KMS-11 (cell line): ENCODE results near the gene SLC38A9.

Experiments
- H2AFZ ChIP-seq: fragments of 200-600 bp; sonication (generic); 2 replicates; pipeline ENCODE4 v1.6.1; 2016; ENCODE audit warnings: antibody characterized with exemption, mixed run types, low read depth
- H3K27ac ChIP-seq: fragments of 200-600 bp; sonication (generic); 2 replicates; pipeline ENCODE4 v1.6.1; 2016; ENCODE audit warnings: mild to moderate bottlenecking, mixed run types
- H3K27me3 ChIP-seq: fragments of 200-600 bp; sonication (generic); 2 replicates; pipeline ENCODE4 v1.6.1; 2017; ENCODE audit warnings: mild to moderate bottlenecking, low read depth, mixed run types, moderate library complexity; ENCODE audit not compliant: insufficient read depth
- H3K36me3 ChIP-seq: fragments of 200-600 bp; sonication (generic); 2 replicates; pipeline ENCODE4 v1.6.1; 2017; ENCODE audit warnings: mild to moderate bottlenecking, mixed run types; ENCODE audit not compliant: insufficient read depth
- H3K4me1 ChIP-seq: fragments of 200-600 bp; sonication (generic); 2 replicates; pipeline ENCODE4 v1.6.1; 2016; ENCODE audit warnings: mild to moderate bottlenecking, low read depth, mixed run types; ENCODE audit not compliant: poor library complexity, severe bottlenecking
- H3K4me2 ChIP-seq: fragments of 200-600 bp; sonication (generic); 2 replicates; pipeline ENCODE4 v1.7.0; 2016; ENCODE audit warnings: mild to moderate bottlenecking, mixed run types
- H3K4me3 ChIP-seq: fragments of 200-600 bp; sonication (generic); IDR thresholded peaks from 2 replicates; pipeline ENCODE4 v1.6.1; 2017; ENCODE audit warnings: low read depth, low read length, mixed read lengths; ENCODE audit not compliant: insufficient read depth
- H3K79me2 ChIP-seq: fragments of 200-600 bp; sonication (generic); 2 replicates; pipeline ENCODE4 v1.6.1; 2016; ENCODE audit warnings: low read depth, mixed run types; ENCODE audit not compliant: insufficient read depth
- H3K9ac ChIP-seq: fragments of 200-600 bp; sonication (generic); 2 replicates; pipeline ENCODE4 v1.6.1; 2016; ENCODE audit warnings: mild to moderate bottlenecking, mixed run types
- H4K20me1 ChIP-seq: fragments of 200-600 bp; sonication (generic); 2 replicates; pipeline ENCODE4 v1.6.1; 2016; ENCODE audit warnings: mild to moderate bottlenecking, mixed run types; ENCODE audit not compliant: insufficient read depth
- CTCF ChIP-seq: fragments of 200-600 bp; sonication (generic); conservative IDR thresholded peaks from 2 replicates; pipeline ENCODE4 v1.6.1; 2017; ENCODE audit warnings: low read depth, mild to moderate bottlenecking, antibody characterized with exemption, low read length, moderate library complexity, mixed read lengths

SLC38A9 gene

DNA sequence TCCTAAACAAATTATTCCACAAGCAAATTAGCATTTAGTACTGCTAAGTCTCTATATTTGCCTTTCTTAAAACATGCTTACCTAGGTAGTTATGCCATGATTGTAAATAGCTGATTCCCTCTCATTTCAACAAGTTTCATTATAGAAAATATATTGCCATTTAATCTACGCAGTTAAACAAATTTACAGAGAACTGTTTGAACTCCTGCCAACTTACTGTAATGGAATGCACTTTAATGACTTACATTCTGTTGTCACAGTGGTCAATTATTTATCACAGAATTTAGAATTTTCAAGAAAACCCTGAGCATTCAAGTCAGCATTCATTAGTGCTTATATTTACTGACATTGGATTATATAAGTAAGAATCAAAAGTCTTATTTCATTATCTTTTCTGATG, 19.6 kb downstream of the SLC38A9 start:
- TF ChIP-seq CTCF: no peak
- Histone ChIP-seq H4K20me1 (no peaks in the 10 kb centered on the region), H3K4me3 (no peak overlapping the region), H3K4me1 (peaks cover 10% of the 10 kb centered on the region), H3K79me2 (no peaks in the 10 kb centered on the region), H3K9ac (no peak overlapping the region), H3K4me2 (no peak overlapping the region), H3K36me3 (no peaks in the 10 kb centered on the region), H2AFZ (no peak overlapping the region), H3K27me3 (no peaks in the 10 kb centered on the region), H3K27ac (no peak overlapping the region)

- H3K27me3 ChIP-seq: no peaks in the 10 kb centered on the region
- TF ChIP-seq CTCF: peak; percentile 45
- H3K79me2 ChIP-seq: no peaks in the 10 kb centered on the region
- H2AFZ ChIP-seq: no peak overlapping the region
- H3K36me3 ChIP-seq: no peaks in the 10 kb centered on the region
- no peak overlapping the region for H3K9ac ChIP-seq
- H3K4me2 ChIP-seq: no peak overlapping the region
- H3K4me1 ChIP-seq: peaks cover 10% of the 10 kb centered on the region
- no peak overlapping the region for H3K4me3 ChIP-seq
- no peak overlapping the region for H3K27ac ChIP-seq
- no peaks in the 10 kb centered on the region for H4K20me1 ChIP-seq
These were observed 20.1 kb downstream of the SLC38A9 start for GRCh38 chr5:55692106-55692417.

DNA sequence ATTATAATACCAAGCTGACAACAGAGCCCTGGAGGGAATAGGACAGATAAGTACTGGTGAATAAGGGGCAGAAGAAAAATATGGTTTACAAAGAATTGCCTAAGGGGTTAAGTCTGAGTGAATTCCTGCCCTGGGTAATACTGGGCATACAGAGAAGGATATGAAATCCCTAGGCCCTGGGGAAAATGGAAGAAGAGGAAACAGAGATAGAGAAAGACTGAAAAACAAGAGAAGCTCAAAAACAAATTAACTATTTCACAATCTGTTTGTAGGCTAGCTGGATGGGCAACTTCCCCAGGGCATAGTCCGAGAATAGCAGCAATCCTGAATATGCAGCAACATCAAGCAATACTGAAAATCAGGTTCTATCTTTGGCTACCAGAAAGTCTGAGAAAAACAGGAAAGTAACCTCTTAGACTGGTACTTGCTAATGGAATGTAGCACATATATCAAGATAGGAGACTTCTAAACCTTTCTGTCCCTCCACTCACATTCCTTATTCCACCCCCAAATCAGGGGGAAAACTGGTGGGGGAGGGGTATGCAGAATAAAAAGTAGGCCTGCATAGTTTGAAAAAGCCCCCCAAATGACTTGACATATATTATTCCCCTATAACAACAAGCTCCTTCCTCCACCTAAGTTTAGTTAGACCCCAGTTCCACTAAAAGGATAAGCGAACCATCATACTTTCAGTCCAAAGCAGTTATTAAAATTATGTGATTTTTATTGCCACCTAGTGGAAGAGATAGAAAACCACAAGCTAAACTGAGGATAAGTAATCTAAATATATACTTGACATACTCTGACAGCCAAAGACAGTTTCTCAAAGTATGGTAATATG, 20.6 kb downstream of the SLC38A9 start:
- H3K36me3 ChIP-seq: no peaks in the 10 kb centered on the region
- H3K4me3 ChIP-seq: no peak overlapping the region
- TF ChIP-seq CTCF: peak; percentile 95
- H4K20me1 ChIP-seq: no peaks in the 10 kb centered on the region
- H3K79me2 ChIP-seq: no peaks in the 10 kb centered on the region
- no peak overlapping the region for H3K27ac ChIP-seq
- H3K4me2 ChIP-seq: no peak overlapping the region
- no peak overlapping the region for H2AFZ ChIP-seq
- peaks cover 10% of the 10 kb centered on the region for H3K4me1 ChIP-seq
- no peaks in the 10 kb centered on the region for H3K27me3 ChIP-seq
- no peak overlapping the region for H3K9ac ChIP-seq

- H3K4me2 ChIP-seq: no peak overlapping the region
- no peaks in the 10 kb centered on the region for H4K20me1 ChIP-seq
- H3K36me3 ChIP-seq: no peaks in the 10 kb centered on the region
- no peaks in the 10 kb centered on the region for H3K27me3 ChIP-seq
- no peak for TF ChIP-seq CTCF
- H2AFZ ChIP-seq: no peak overlapping the region
- peaks cover 11% of the 10 kb centered on the region for H3K4me1 ChIP-seq
- H3K79me2 ChIP-seq: no peaks in the 10 kb centered on the region
- H3K9ac ChIP-seq: no peak overlapping the region
- H3K27ac ChIP-seq: no peak overlapping the region
- no peak overlapping the region for H3K4me3 ChIP-seq
These were observed 30.1 kb downstream of the SLC38A9 start for GRCh38 chr5:55682071-55682470.
